GM19467 (cell line): ENCODE measurements around the gene ZNF23.

Experiments used
- ATAC-seq: cut with Tn5 transposase; IDR thresholded peaks from one replicate; pipeline ENCODE4 v1.9.1; 2021; ENCODE audit warnings: mild to moderate bottlenecking, moderate library complexity; ENCODE audit not compliant: unreplicated experiment

The ZNF23 gene

GRCh38 chr16:71399801-71400563 lies 62.1 kb downstream of the ZNF23 start:
- ATAC-seq: no peak
